PC-9 (cell line): Measurements from ENCODE around the gene GEN1. TPM values are rescaled to one million over a fixed set of nuclear protein-coding genes. Genes with fewer than 3 reads are reported as not detected.

Experiments used
- BruUV-seq: library from RNA; stranded (reverse); fragments of 400-500 nt; replicated peaks from 2 replicates; lab custom pipeline; 2021; lab: Mats Ljungman, UMichigan
- CTCF ChIA-PET: fragments of 300-600 bp; sonication (Branson Sonifier 250); formaldehyde crosslinking; loops from one replicate; lab custom pipeline; 2022; ENCODE audit warnings: antibody characterized with exemption; lab: Charles Lee
- POLR2A ChIA-PET: fragments of 300-600 bp; sonication (Branson Sonifier 250); formaldehyde crosslinking; loops from one replicate; lab custom pipeline; 2022; ENCODE audit warnings: antibody characterized with exemption; ENCODE audit not compliant: unreplicated experiment; lab: Charles Lee
- DNase-seq, 2 experiments: peaks; one replicate each; pipeline versions ENCODE4 v3.0.0 to v3.0.0-alpha.2; 2015 to 2022; ENCODE audit warnings: mixed read lengths in 1 of 2
- H2AFZ ChIP-seq: fragments of 200-600 bp; sonication (generic); 2 replicates; pipeline ENCODE4 v1.8.1; 2017; ENCODE audit warnings: antibody characterized with exemption
- H3F3A ChIP-seq: fragments of 200-600 bp; sonication (generic); 2 replicates; pipeline ENCODE4 v1.8.1; 2017; ENCODE audit warnings: antibody characterized with exemption, mild to moderate bottlenecking, low read depth; ENCODE audit not compliant: insufficient read depth
- H3K27ac ChIP-seq: fragments of 200-600 bp; sonication (generic); 2 replicates; pipeline ENCODE4 v1.6.1; 2016; ENCODE audit warnings: mixed run types
- H3K27me3 ChIP-seq: fragments of 200-600 bp; sonication (generic); 2 replicates; pipeline ENCODE4 v1.6.1; 2016; ENCODE audit warnings: low read depth, mixed run types; ENCODE audit not compliant: insufficient read depth
- H3K36me3 ChIP-seq: fragments of 200-600 bp; sonication (generic); 2 replicates; pipeline ENCODE4 v1.6.1; 2016; ENCODE audit warnings: low read depth, mixed run types
- H3K4me1 ChIP-seq: fragments of 200-600 bp; sonication (generic); replicated peaks from 2 replicates; pipeline ENCODE4 v1.6.1; 2016; ENCODE audit warnings: mixed run types; ENCODE audit not compliant: insufficient read depth
- H3K4me2 ChIP-seq: fragments of 200-600 bp; sonication (generic); 2 replicates; pipeline ENCODE4 v1.6.1; 2017; ENCODE audit warnings: mixed run types
- H3K4me3 ChIP-seq: fragments of 200-600 bp; sonication (generic); 2 replicates; pipeline ENCODE4 v1.6.1; 2016; ENCODE audit warnings: mixed run types
- H3K79me2 ChIP-seq: fragments of 200-600 bp; sonication (generic); 2 replicates; pipeline ENCODE4 v1.6.1; 2017; ENCODE audit warnings: low read depth, mixed run types
- H3K9me2 ChIP-seq: fragments of 200-600 bp; sonication (generic); 2 replicates; pipeline ENCODE4 v1.8.1; 2017; ENCODE audit warnings: mild to moderate bottlenecking; ENCODE audit not compliant: insufficient read depth
- H3K9me3 ChIP-seq: fragments of 200-600 bp; sonication (generic); 2 replicates; pipeline ENCODE4 v1.8.1; 2016; ENCODE audit warnings: low read depth; ENCODE audit not compliant: insufficient read depth
- H4K20me1 ChIP-seq: fragments of 200-600 bp; sonication (generic); 2 replicates; pipeline ENCODE4 v1.8.1; 2017; ENCODE audit not compliant: insufficient read depth
- CTCF ChIP-seq: fragments of 200-600 bp; sonication (generic); conservative IDR thresholded peaks from 2 replicates; pipeline ENCODE4 v1.6.1; 2017; ENCODE audit warnings: mixed run types, antibody characterized with exemption, mild to moderate bottlenecking, moderate library complexity
- EZH2 ChIP-seq: fragments of 200-600 bp; sonication (generic); IDR thresholded peaks from 2 replicates; pipeline ENCODE4 v1.8.0; 2017; ENCODE audit warnings: antibody characterized with exemption, low read depth
- intact Hi-C: fragments of 100-400 bp; cut with micrococcal nuclease; formaldehyde crosslinking; loops from one replicate; pipeline ENCODE4 v1.10.0; 2022; ENCODE audit not compliant: unreplicated experiment
- total RNA-seq: library from RNA; stranded (reverse); gene quantifications from 2 replicates; pipeline ENCODE4 v1.2.3, GENCODE V29; 2021

The GEN1 gene
- total RNA-seq, 1 experiment from 2014 or later, result 28.3 TPM

DNA sequence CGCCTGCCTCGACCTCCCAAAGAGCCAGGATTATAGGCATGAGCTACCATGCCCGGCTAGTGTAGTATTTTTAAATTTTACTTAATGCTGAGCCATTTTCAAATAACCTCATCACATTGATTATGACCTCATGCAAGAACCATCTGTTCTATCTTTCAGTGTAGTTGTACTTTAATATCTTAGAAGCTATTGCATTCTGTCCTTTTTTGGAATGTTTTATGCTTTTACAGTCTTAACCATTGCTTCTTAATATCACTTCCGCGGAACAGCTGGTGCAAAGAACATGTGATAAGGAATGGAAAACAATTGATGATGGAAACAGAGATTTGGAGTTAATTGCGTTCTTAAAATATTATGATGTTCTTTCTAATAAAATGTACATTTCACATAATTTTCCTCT, 2.7 kb downstream of the GEN1 start:
- no peak for TF ChIP-seq CTCF
- no peak for TF ChIP-seq EZH2
- H4K20me1 ChIP-seq, result no peaks in the 10 kb centered on the region
- H3K4me3 ChIP-seq, result no peak overlapping the region
- intact Hi-C loops, result loop anchor here (1.0 kb wide), 1 partner anchor 123 kb away; no protein-coding TSS in a partner anchor
- POLR2A ChIA-PET, result no interaction called here
- H3K27me3 ChIP-seq, result no peaks in the 10 kb centered on the region
- CTCF ChIA-PET, result no interaction called here
- peaks cover 79% of the 10 kb centered on the region for H3K79me2 ChIP-seq
- no peaks in the 10 kb centered on the region for H3F3A ChIP-seq
- no peak overlapping the region for H3K4me2 ChIP-seq
- H3K9me3 ChIP-seq, result no peaks in the 10 kb centered on the region
- no peak for DNase-seq
- H2AFZ ChIP-seq, result no peak overlapping the region
- BruUV-seq, result no TSS peak
- no peak overlapping the region for H3K27ac ChIP-seq
- H3K4me1 ChIP-seq, result peaks cover 24% of the 10 kb centered on the region
- H3K9me2 ChIP-seq, result no peaks in the 10 kb centered on the region
- H3K36me3 ChIP-seq, result peaks cover 6% of the 10 kb centered on the region; the same call in 1 of the 2 replicates

DNA sequence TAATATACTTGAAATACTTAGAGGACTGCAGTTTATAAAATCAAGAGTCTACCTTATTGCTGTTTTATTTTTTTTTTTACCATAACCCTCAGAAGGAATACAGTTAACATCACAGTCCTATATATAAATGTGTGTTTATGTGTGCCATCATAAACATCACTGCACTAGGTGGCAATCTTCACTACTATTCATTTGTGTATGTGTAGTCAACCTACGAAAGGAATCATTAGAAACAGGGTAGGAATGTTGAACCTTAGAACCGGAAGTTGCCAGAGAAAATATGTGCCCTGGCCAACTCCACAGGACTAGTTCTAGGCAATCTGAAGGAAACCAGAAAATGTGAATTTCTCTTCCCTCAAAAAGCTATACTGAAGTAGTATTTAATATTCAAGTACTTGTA, 3.4 kb downstream of the GEN1 start:
- Histone ChIP-seq H3K4me2 (no peak overlapping the region), H3F3A (no peaks in the 10 kb centered on the region), H3K27me3 (no peaks in the 10 kb centered on the region), H3K9me3 (no peaks in the 10 kb centered on the region), H4K20me1 (no peaks in the 10 kb centered on the region), H3K27ac (no peak overlapping the region), H3K79me2 (peaks cover 73% of the 10 kb centered on the region), H3K9me2 (no peaks in the 10 kb centered on the region), H3K4me3 (no peak overlapping the region), H2AFZ (no peak overlapping the region), H3K36me3 (peaks cover 9% of the 10 kb centered on the region; the same call in 1 of the 2 replicates), H3K4me1 (peaks cover 17% of the 10 kb centered on the region)
- TF ChIP-seq EZH2 (no peak), CTCF (no peak)
- no TSS peak for BruUV-seq
- ChIA-PET CTCF (no interaction called here), POLR2A (no interaction called here)
- intact Hi-C loops, result loop anchor here (1.0 kb wide), 1 partner anchor 122 kb away; no protein-coding TSS in a partner anchor
- DNase-seq, result no peak

- Histone ChIP-seq H3K27me3 (no peaks in the 10 kb centered on the region), H2AFZ (no peak overlapping the region), H3K9me3 (no peaks in the 10 kb centered on the region), H3K4me2 (no peak overlapping the region), H3K4me3 (no peak overlapping the region), H3K4me1 (peaks cover 12% of the 10 kb centered on the region), H3K79me2 (peaks cover 65% of the 10 kb centered on the region), H3K36me3 (peaks cover 15% of the 10 kb centered on the region; the same call in 1 of the 2 replicates), H3K27ac (no peak overlapping the region), H3F3A (no peaks in the 10 kb centered on the region; the same call in 1 of the 2 replicates), H4K20me1 (no peaks in the 10 kb centered on the region), H3K9me2 (no peaks in the 10 kb centered on the region)
- POLR2A ChIA-PET, result no interaction called here
- intact Hi-C loops, result no loop called here
- no TSS peak for BruUV-seq
- no peak for TF ChIP-seq CTCF
- no peak for TF ChIP-seq EZH2
- DNase-seq, result no peak
- CTCF ChIA-PET, result no interaction called here
Observed at GRCh38 chr2:17758118-17758517, 4.2 kb downstream of the GEN1 start.
